Hippocampal formation (tissue), 2 donors: ENCODE data around the gene PFAS.
A peak's percentile ranks its signal among the peaks of the same experiment; 100 is the strongest.
"Not testable (repeated sequence)": the region's sequence is repeated elsewhere in the genome, so short reads cannot be mapped to it uniquely, and the experiment has no call there.

Source experiments
- DNase-seq, 2 donors: peaks; one replicate each; lab custom pipeline; 2025; lab: John Stamatoyannopoulos, UW

PFAS gene

GRCh38 chr17:8248751-8249607, at the start of gene PFAS:
Gene PFAS (plus strand): TSS chr17:8249289. CDS start chr17:8253938, 4,649 bp downstream.
- DNase-seq, result peak; percentile 78 to 88

GRCh38 chr17:8204761-8205555, 44.1 kb upstream of the PFAS start:
- no peak for DNase-seq

- no peak for DNase-seq
Observed at GRCh38 chr17:8206536-8206935, 42.6 kb upstream of the PFAS start.

GRCh38 chr17:8209907-8210760, 39.0 kb upstream of the PFAS start, which contains the start of gene AURKB:
Gene AURKB (minus strand): TSS chr17:8210575. CDS start chr17:8210224, 351 bp downstream.
- DNase-seq, result peak; percentile 84 to 87

- DNase-seq, result no peak
Observed at GRCh38 chr17:8210761-8211458, 38.2 kb upstream of the PFAS start.

- DNase-seq, result no peak
Observed at GRCh38 chr17:8212312-8213180, 36.5 kb upstream of the PFAS start.

GRCh38 chr17:8214000-8214399, 35.1 kb upstream of the PFAS start:
- DNase-seq, result not testable (repeated sequence)

GRCh38 chr17:8220783-8221662, 28.1 kb upstream of the PFAS start:
- DNase-seq, result peak; percentile 81 to 89

- peak; percentile 81 to 89 for DNase-seq
Observed at GRCh38 chr17:8221663-8222379, 27.3 kb upstream of the PFAS start.

- DNase-seq, result peak in 1 of 2 donors; percentile 74
Observed at GRCh38 chr17:8222380-8222629, 26.8 kb upstream of the PFAS start.

GRCh38 chr17:8222630-8223355, 26.3 kb upstream of the PFAS start:
- peak; percentile 88 for DNase-seq

GRCh38 chr17:8223356-8224126, 25.5 kb upstream of the PFAS start:
- DNase-seq, result peak in 1 of 2 donors; percentile 67

GRCh38 chr17:8224891-8225812, 23.9 kb upstream of the PFAS start:
- DNase-seq, result no peak

GRCh38 chr17:8225813-8226535, 23.1 kb upstream of the PFAS start:
- DNase-seq, result peak; percentile 56 to 60

- DNase-seq, result peak; percentile 70 to 76
Observed at GRCh38 chr17:8226536-8227237, 22.4 kb upstream of the PFAS start.
